Measurements from ENCODE around the gene KCTD19. TPM values are rescaled to one million over a fixed set of nuclear protein-coding genes. Genes with fewer than 3 reads are reported as not detected.

KCTD19 gene
- total RNA-seq, 1 donor, result not detected

GRCh38 chr16:67342616-67343015, 16.1 kb upstream of the KCTD19 start:
- TF ChIP-seq, protein P1, sequence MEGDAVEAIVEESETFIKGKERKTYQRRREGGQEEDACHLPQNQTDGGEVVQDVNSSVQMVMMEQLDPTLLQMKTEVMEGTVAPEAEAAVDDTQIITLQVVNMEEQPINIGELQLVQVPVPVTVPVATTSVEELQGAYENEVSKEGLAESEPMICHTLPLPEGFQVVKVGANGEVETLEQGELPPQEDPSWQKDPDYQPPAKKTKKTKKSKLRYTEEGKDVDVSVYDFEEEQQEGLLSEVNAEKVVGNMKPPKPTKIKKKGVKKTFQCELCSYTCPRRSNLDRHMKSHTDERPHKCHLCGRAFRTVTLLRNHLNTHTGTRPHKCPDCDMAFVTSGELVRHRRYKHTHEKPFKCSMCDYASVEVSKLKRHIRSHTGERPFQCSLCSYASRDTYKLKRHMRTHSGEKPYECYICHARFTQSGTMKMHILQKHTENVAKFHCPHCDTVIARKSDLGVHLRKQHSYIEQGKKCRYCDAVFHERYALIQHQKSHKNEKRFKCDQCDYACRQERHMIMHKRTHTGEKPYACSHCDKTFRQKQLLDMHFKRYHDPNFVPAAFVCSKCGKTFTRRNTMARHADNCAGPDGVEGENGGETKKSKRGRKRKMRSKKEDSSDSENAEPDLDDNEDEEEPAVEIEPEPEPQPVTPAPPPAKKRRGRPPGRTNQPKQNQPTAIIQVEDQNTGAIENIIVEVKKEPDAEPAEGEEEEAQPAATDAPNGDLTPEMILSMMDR (IDR thresholded peaks at IDR 0.05; ENCODE audit: insufficient read depth, low read length), result no peak
- H3K4me3 ChIP-seq (ENCODE audit: low read depth, low read length), result no peak overlapping the region
- DNase-seq (ENCODE audit: low read depth), result no peak

GRCh38 chr16:67341250-67341649, 14.7 kb upstream of the KCTD19 start:
- no peak overlapping the region for H3K4me3 ChIP-seq (ENCODE audit: low read depth, low read length)
- TF ChIP-seq, protein P1 (IDR thresholded peaks at IDR 0.05; ENCODE audit: insufficient read depth, low read length), result no peak
- no peak for DNase-seq (ENCODE audit: low read depth)

GRCh38 chr16:67339453-67339852, 12.9 kb upstream of the KCTD19 start:
- TF ChIP-seq, protein P1 (IDR thresholded peaks at IDR 0.05; ENCODE audit: insufficient read depth, low read length), result peak; percentile 45
- no peak overlapping the region for H3K4me3 ChIP-seq (ENCODE audit: low read depth, low read length)
- peak; percentile 70 for DNase-seq (ENCODE audit: low read depth)

DNA sequence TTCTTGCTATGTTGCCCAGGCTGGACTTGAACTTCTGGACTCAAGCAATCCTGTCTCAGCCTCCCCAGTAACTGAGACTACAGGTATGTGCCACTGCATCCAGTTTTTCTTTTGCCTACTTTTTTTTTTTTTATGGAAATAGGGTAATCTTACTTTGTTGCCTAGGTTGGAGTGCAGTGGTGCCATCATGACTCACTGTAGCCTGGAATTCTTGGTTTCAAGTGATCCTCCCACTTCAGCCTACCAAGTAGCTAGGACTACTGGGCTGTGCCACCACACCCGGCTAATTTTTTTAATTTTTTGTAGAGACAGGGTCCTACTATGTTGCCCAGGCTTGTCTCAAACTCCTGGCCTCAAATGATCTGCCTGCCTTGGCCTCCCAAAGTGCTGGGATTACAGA, 10.1 kb upstream of the KCTD19 start:
- TF ChIP-seq, protein P1 (IDR thresholded peaks at IDR 0.05; ENCODE audit: insufficient read depth, low read length), result no peak
- no peak for DNase-seq (ENCODE audit: low read depth)
- H3K4me3 ChIP-seq (ENCODE audit: low read depth, low read length), result no peak overlapping the region

GRCh38 chr16:67336116-67336515, 9.6 kb upstream of the KCTD19 start:
- H3K4me3 ChIP-seq (ENCODE audit: low read depth, low read length), result no peak overlapping the region
- TF ChIP-seq, protein P1 (IDR thresholded peaks at IDR 0.05; ENCODE audit: insufficient read depth, low read length), result no peak
- no peak for DNase-seq (ENCODE audit: low read depth)

GRCh38 chr16:67333315-67333714, 6.8 kb upstream of the KCTD19 start:
- TF ChIP-seq, protein P1 (IDR thresholded peaks at IDR 0.05; ENCODE audit: insufficient read depth, low read length), result no peak
- no peak overlapping the region for H3K4me3 ChIP-seq (ENCODE audit: low read depth, low read length)
- no peak for DNase-seq (ENCODE audit: low read depth)

DNA sequence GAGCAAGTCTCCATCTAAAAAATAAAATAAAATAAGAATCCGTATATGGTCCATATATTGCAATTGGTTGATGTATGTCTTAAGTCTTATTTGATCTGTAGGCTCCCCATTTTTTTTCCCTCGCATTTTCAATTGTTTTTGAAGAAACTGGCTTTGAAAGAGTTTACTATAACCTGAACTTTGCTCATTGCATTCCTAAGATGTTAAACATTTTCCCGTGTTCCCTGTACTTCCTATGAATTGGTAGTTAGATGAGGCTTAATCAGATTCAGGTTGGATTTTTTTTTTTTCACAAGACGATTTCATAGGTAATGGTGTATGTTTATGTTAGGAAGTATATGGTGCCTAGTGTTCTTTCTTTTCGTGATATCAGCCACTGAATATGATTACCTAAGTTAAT, 3.4 kb upstream of the KCTD19 start:
- no peak for DNase-seq (ENCODE audit: low read depth)
- no peak overlapping the region for H3K4me3 ChIP-seq (ENCODE audit: low read depth, low read length)
- TF ChIP-seq, protein P1 (IDR thresholded peaks at IDR 0.05; ENCODE audit: insufficient read depth, low read length), result no peak
